Uterus (tissue), 2 donors: Measurements from ENCODE around the gene LNPEP.

ENCODE experiments used
- CTCF ChIP-seq, 4 experiments: fragments of 200-600 bp in 2 of 4; fragments of 450-650 bp in 2 of 4; sonication (generic) in 2 of 4; IDR thresholded peaks; one replicate each; pipeline ENCODE4 v1.5.1; 2016 to 2019; ENCODE audit warnings: antibody characterized with exemption in 4 of 4, mild to moderate bottlenecking in 2 of 4, moderate library complexity in 1 of 4
- POLR2A ChIP-seq, 2 donors: fragments of 450-650 bp; IDR thresholded peaks; one replicate each; pipeline ENCODE4 v1.6.1; 2016; ENCODE audit warnings: antibody characterized with exemption in 2 of 2, mild to moderate bottlenecking in 1 of 2, moderate library complexity in 1 of 2

GRCh38 chr5:96927008-96927407 lies 8.9 kb upstream of the LNPEP start:
- no peak for TF ChIP-seq CTCF (IDR thresholded peaks at IDR 0.05)
- no peak for TF ChIP-seq POLR2A (IDR thresholded peaks at IDR 0.05)
